Heart right ventricle (tissue), 16 donors: ENCODE data around the gene LMF2. TPM values are rescaled to one million over a fixed set of nuclear protein-coding genes. Genes with fewer than 3 reads are reported as not detected.

Experiments
- ATAC-seq, 8 donors: fragments of 200-7000 bp; cut with Tn5 transposase; one replicate each; pipeline ENCODE4 v1.9.1; 2020; ENCODE audit warnings: mild to moderate bottlenecking in 8 of 8, moderate library complexity in 8 of 8, moderate number of reproducible peaks in 1 of 8
- DNase-seq, 2 donors: peaks; one replicate each; pipeline ENCODE4 v3.0.0-alpha.2; 2020
- H3K27ac ChIP-seq, 10 donors: fragments of 200-600 bp; sonication (generic) in 2 of 10; one replicate each; pipeline versions ENCODE4 v1.5.0 to v1.8.0; 2020 to 2022; ENCODE audit warnings: mild to moderate bottlenecking in 3 of 10
- H3K27me3 ChIP-seq, 7 donors: fragments of 200-600 bp; one replicate each; pipeline ENCODE4 v1.8.0; 2021 to 2022; ENCODE audit warnings: mild to moderate bottlenecking in 2 of 7
- H3K36me3 ChIP-seq, 9 donors: fragments of 200-600 bp; sonication (generic) in 1 of 9; one replicate each; pipeline versions ENCODE4 v1.5.0 to v1.8.0; 2020 to 2022; ENCODE audit warnings: mild to moderate bottlenecking in 2 of 9
- H3K4me1 ChIP-seq, 9 donors: fragments of 200-600 bp; sonication (generic) in 1 of 9; one replicate each; pipeline versions ENCODE4 v1.5.0 to v1.8.0; 2020 to 2022; ENCODE audit warnings: mild to moderate bottlenecking in 4 of 9
- H3K4me3 ChIP-seq, 10 donors: fragments of 200-600 bp; sonication (generic) in 2 of 10; one replicate each; pipeline versions ENCODE4 v1.5.0 to v1.8.0; 2020 to 2022; ENCODE audit warnings: mild to moderate bottlenecking in 7 of 10, moderate library complexity in 2 of 10
- H3K9me3 ChIP-seq, 11 donors: fragments of 200-600 bp in 10 of 11; sonication (generic) in 2 of 11; one replicate each; pipeline versions ENCODE4 v1.5.0 to v1.8.0; 2013 to 2022; ENCODE audit warnings: mild to moderate bottlenecking in 2 of 11, control low read depth in 1 of 11, moderate library complexity in 1 of 11
- whole genome bisulfite sequencing, 2 donors: extraction: QIAGEN DNeasy Blood & Tissue Kit; methylation state at CpG; one replicate each; pipeline ENCODE4 v1.1.7; 2013; ENCODE audit warnings: inconsistent platforms in 1 of 2; 5-methylcytosine and 5-hydroxymethylcytosine counted together
- intact Hi-C, 10 donors: fragments of 100-400 bp; cut with DNase I; formaldehyde crosslinking; loops; one replicate each; pipeline versions ENCODE4 v1.11.1 to v1.14.2; 2022
- polyA plus RNA-seq, 2 donors: library from polyadenylated mRNA; stranded (reverse); fragments of 200-250 nt; gene quantifications; one replicate each; pipeline ENCODE4 v1.2.3, GENCODE V29; 2013
- total RNA-seq, 10 donors: library from RNA; stranded (reverse); fragmentation: NEBNext Ultra II Directional in 3 of 10; extraction: Animal tissue kit (Norgen Biotek cat#: 25700) in 3 of 10; gene quantifications; one replicate each; pipeline versions ENCODE4 v1.2.1 to v1.2.4, GENCODE V29; 2021 to 2023
- TF ChIP-seq, protein P1 (sequence below), 9 donors: fragments of 200-600 bp; sonication (generic) in 2 of 9; IDR thresholded peaks; one replicate each; pipeline versions ENCODE4 v1.5.0 to v1.8.0; 2021 to 2022; ENCODE audit warnings: antibody characterized with exemption in 9 of 9, mild to moderate bottlenecking in 5 of 9, moderate library complexity in 1 of 9
- donor health status: Arrhythmogenic right ventricular cardiomyopathy.
- donor health status: ischemic (EF 13 %, LVEDD 7.1; RV severe dilation, severe dysfunction).
- donor health status: healthy with polysubstance abuse.
- donor health status: DM: no; HTN: yes; CAD: no.
- donor health status: DM: no; HTN: no; CAD: no.
- donor health status: ischemic (EF 25% LVEDD 6.9; RV normal size, moderate dysfunction).
- donor health status: ischemic (EF 25% LVEDD 5.7; RV mildly dilated, moderate dysfunction).
- donor health status: healthy.
- donor health status: DM: yes; HTN: yes; CAD: no.
- donor health status: Ischemic cardiomyopathy.
- donor health status: ischemic (EF 35%, LVEDD 5.7; RV mildly dilated, moderate dysfunction).
- donor health status: nonischemic (EF 11% LVEDD 7.7; RV severe dilation, severe dysfunction).
- donor health status: DM: yes; HTN: yes; CAD: no.
- donor health status: PGD.
- donor health status: ischemic (EF 29% LVEDD 5.4; RV normal size, mild dysfunction).
- donor health status: nonischemic (EF 23%, LVEDD 6.1; RV moderate dilation, normal function).

The LMF2 gene
- total and polyA plus RNA-seq, 12 donors: 18.8 to 42.5 (median 25.4) TPM

DNA sequence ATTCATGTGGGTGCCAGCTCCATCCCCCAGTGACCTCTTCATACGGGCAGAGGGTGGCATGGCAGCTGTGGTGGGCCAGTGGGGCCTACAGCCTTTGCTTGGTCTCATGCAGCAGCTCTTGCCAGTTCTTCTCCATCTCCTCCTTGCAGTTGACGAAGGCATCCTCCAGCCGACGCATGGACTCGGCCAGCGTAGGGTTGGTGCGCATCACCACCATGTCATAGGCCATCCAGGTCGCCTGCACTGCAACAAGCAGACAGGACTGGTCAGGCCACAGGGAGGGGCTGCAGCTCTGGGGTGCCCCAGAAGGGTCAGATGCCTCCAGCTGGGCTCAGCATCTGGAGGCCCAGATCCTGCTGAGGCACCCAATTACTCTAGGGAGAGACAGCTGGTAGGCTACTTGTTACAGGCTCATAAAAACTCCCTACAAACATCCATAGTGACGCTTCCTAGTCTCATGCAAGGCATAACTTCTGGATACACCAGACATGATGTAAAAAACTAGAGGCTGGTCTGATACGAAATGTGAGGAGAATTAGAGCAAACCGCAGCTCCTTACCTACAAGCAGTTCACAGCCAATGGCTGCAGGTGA is 43.8 kb upstream of the LMF2 start:
- intact Hi-C loops: no loop called here

DNA sequence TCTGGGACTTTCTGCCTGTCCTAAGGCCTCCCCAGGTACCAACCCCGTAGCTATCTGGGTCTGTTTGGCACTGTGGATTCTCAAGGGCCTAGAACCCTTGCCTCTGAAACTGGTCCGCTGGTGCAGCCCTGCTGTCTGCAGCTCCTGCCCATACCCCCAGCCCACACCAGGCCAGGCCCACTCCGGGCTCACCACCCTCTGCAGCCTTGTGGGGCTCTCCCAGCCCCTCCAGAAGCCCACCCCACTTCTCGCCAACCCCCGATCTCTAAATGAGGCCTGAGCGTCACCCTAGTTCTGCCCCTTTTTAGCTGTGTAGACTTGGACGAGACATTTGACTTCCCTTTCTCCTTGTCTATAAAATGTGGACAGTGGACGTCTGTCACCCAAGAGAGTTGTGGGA is 42.9 kb upstream of the LMF2 start:
- intact Hi-C loops: no loop called here
- H3K36me3 ChIP-seq: no peaks in the 10 kb centered on the region
- TF ChIP-seq, protein P1, sequence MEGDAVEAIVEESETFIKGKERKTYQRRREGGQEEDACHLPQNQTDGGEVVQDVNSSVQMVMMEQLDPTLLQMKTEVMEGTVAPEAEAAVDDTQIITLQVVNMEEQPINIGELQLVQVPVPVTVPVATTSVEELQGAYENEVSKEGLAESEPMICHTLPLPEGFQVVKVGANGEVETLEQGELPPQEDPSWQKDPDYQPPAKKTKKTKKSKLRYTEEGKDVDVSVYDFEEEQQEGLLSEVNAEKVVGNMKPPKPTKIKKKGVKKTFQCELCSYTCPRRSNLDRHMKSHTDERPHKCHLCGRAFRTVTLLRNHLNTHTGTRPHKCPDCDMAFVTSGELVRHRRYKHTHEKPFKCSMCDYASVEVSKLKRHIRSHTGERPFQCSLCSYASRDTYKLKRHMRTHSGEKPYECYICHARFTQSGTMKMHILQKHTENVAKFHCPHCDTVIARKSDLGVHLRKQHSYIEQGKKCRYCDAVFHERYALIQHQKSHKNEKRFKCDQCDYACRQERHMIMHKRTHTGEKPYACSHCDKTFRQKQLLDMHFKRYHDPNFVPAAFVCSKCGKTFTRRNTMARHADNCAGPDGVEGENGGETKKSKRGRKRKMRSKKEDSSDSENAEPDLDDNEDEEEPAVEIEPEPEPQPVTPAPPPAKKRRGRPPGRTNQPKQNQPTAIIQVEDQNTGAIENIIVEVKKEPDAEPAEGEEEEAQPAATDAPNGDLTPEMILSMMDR (IDR thresholded peaks at IDR 0.05): no peak
- no peaks in the 10 kb centered on the region for H3K9me3 ChIP-seq
- 86 to 93% methylated on average over 8 of the region's 8 CpGs for WGBS, 2 donors
- ATAC-seq (no peak), DNase-seq (no peak)
- peaks cover 0 to 61% (median 50%) of the 10 kb centered on the region in 7 donors for H3K27me3 ChIP-seq
- no peak overlapping the region for H3K27ac ChIP-seq
- H3K4me3 ChIP-seq: no peak overlapping the region
- H3K4me1 ChIP-seq: peaks cover 0 to 30% (median 12%) of the 10 kb centered on the region in 9 donors

More for the DNA sequence above, 43.8 kb upstream of the LMF2 start:
- Histone ChIP-seq H3K9me3 (no peaks in the 10 kb centered on the region), H3K4me1 (peaks cover 0 to 22% (median 12%) of the 10 kb centered on the region in 9 donors), H3K4me3 (no peak overlapping the region), H3K36me3 (no peaks in the 10 kb centered on the region), H3K27me3 (peaks cover 0 to 53% (median 44%) of the 10 kb centered on the region in 7 donors), H3K27ac (no peak overlapping the region)
- ATAC-seq: no peak
- no peak for DNase-seq
- 88 to 97% methylated on average over 11 of the region's 11 CpGs for WGBS, 2 donors
- TF ChIP-seq, protein P1 (IDR thresholded peaks at IDR 0.05): no peak

DNA sequence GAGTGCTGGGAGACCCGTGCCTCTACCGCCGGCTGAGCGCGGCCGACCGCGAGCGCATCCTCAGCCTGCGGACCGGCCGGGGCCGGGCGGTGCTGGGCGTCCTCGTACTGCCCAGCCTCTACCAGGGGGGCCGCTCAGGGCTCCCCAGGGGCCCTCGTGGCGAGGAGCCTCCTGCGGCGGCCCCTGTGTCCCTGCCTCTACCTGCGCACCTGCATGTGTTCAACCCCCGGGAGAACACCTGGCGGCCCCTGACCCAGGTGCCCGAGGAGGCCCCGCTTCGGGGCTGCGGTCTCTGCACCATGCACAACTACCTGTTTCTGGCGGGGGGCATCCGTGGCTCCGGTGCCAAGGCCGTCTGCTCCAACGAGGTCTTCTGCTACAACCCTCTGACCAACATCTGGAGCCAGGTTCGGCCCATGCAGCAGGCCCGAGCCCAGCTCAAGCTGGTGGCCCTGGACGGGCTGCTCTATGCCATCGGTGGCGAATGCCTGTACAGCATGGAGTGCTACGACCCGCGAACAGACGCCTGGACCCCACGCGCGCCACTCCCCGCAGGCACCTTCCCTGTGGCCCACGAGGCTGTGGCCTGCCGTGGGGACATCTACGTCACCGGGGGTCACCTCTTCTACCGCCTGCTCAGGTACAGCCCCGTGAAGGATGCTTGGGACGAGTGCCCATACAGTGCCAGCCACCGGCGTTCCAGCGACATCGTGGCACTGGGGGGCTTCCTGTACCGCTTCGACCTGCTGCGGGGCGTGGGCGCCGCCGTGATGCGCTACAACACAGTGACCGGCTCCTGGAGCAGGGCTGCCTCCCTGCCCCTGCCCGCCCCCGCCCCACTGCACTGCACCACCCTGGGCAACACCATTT is 41.7 kb upstream of the LMF2 start:
- 63 to 67% methylated on average over 68 of the region's 68 CpGs for WGBS, 2 donors
- Histone ChIP-seq H3K4me3 (peak overlapping the region in 9 of 10 donors; percentile 9 to 53 (median 38)), H3K9me3 (no peaks in the 10 kb centered on the region), H3K27ac (peak overlapping the region in 1 of 10 donors; percentile 87), H3K4me1 (peaks cover 0 to 43% (median 18%) of the 10 kb centered on the region in 9 donors), H3K27me3 (peaks cover 0 to 71% (median 52%) of the 10 kb centered on the region in 7 donors), H3K36me3 (no peaks in the 10 kb centered on the region)
- TF ChIP-seq, protein P1 (IDR thresholded peaks at IDR 0.05): no peak
- intact Hi-C loops: no loop called here
- no peak for DNase-seq
- peak in 3 of 8 donors; percentile 3 to 14 (median 12) for ATAC-seq

DNA sequence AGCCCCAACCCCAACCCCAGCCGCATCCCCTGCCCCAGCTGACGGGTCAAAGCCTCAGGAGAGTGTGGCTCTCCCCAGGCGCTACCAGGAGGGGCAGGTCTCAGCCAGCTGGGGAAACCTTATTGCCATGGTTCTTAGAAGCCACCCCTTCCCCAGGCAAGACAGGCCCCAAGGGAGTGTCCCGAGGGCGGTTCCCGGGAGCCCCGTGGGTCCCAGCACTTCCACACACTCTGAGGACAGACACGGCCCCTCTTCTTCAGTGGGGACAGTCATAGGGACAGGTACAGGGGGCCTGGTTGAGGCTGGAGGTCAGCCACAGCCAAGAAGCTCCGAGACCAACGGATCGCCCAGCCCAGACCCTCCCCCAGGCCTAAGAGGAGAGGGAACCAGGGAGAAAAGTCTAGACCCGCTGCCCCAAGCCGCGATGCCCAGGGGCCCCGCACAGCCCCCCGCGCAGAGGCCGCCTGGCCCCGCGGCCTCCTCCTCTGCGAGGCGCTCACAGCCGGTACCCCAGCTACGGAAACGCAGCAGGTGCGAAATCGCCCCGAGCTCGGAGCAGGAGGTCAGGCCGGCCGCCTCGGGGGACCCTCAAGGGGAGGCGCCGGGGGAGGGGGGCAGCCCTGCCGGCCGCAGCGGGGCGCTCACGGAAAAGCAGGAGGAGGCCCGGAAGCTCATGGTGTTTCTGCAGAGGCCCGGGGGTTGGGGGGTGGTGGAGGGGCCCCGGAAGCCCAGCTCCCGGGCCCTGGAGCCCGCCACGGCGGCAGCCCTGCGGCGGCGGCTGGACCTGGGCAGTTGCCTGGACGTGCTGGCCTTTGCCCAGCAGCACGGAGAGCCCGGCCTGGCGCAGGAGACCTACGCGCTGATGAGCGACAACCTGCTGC is 40.8 kb upstream of the LMF2 start:
- H3K27ac ChIP-seq: peak overlapping the region in 1 of 10 donors; percentile 87
- DNase-seq (peak in 1 of 2 donors; percentile 29), ATAC-seq (peak in 4 of 8 donors; percentile 6 to 21 (median 16))
- 9 to 10% methylated on average over 49 to 53 of the region's 56 CpGs for whole genome bisulfite sequencing, 2 donors
- H3K4me1 ChIP-seq: peaks cover 0 to 51% (median 25%) of the 10 kb centered on the region in 9 donors
- H3K36me3 ChIP-seq: no peaks in the 10 kb centered on the region
- H3K9me3 ChIP-seq: no peaks in the 10 kb centered on the region
- TF ChIP-seq, protein P1 (IDR thresholded peaks at IDR 0.05): peak in 3 of 9 donors; percentile 7 to 15 (median 10)
- intact Hi-C loops: no loop called here
- H3K4me3 ChIP-seq: peak overlapping the region in 9 of 10 donors; percentile 9 to 53 (median 38)
- peaks cover 0 to 79% (median 52%) of the 10 kb centered on the region in 7 donors for H3K27me3 ChIP-seq
